ENCODE measurements around the gene PREX1. TPM values are rescaled to one million over a fixed set of nuclear protein-coding genes. Genes with fewer than 3 reads are reported as not detected.
A peak's percentile ranks its signal among the peaks of the same experiment; 100 is the strongest.

The PREX1 gene
- total RNA-seq, 1 experiment from 2014 or later = 1.2 TPM

- no peak for DNase-seq (ENCODE audit: low read depth)
Measured at GRCh38 chr20:48703511-48704219, 124.1 kb downstream of the PREX1 start.

- no peak for DNase-seq (ENCODE audit: low read depth)
Measured at GRCh38 chr20:48703107-48703506, 124.7 kb downstream of the PREX1 start.

- no peak for DNase-seq (ENCODE audit: low read depth)
Measured at GRCh38 chr20:48702455-48702913, 125.3 kb downstream of the PREX1 start.

GRCh38 chr20:48701702-48702101 is 126.1 kb downstream of the PREX1 start:
- no peak for DNase-seq (ENCODE audit: low read depth)

- DNase-seq (ENCODE audit: low read depth) = no peak
Measured at GRCh38 chr20:48698507-48699267, 129.1 kb downstream of the PREX1 start.

- DNase-seq (ENCODE audit: low read depth) = peak; percentile 81
Measured at GRCh38 chr20:48697845-48698491, 129.8 kb downstream of the PREX1 start.

- no peak for DNase-seq (ENCODE audit: low read depth)
Measured at GRCh38 chr20:48696671-48697070, 131.1 kb downstream of the PREX1 start.

GRCh38 chr20:48695738-48696137 is 132.1 kb downstream of the PREX1 start:
- DNase-seq (ENCODE audit: low read depth) = no peak

- DNase-seq (ENCODE audit: low read depth) = no peak
Measured at GRCh38 chr20:48695255-48695654, 132.5 kb downstream of the PREX1 start.

- DNase-seq (ENCODE audit: low read depth) = no peak
Measured at GRCh38 chr20:48694381-48694865, 133.4 kb downstream of the PREX1 start.

GRCh38 chr20:48691523-48691922 is 136.3 kb downstream of the PREX1 start:
- DNase-seq (ENCODE audit: low read depth) = no peak

- DNase-seq (ENCODE audit: low read depth) = no peak
Measured at GRCh38 chr20:48690888-48691287, 136.9 kb downstream of the PREX1 start.

- DNase-seq (ENCODE audit: low read depth) = no peak
Measured at GRCh38 chr20:48689874-48690571, 137.8 kb downstream of the PREX1 start.

GRCh38 chr20:48689388-48689787 is 138.4 kb downstream of the PREX1 start:
- DNase-seq (ENCODE audit: low read depth) = no peak

GRCh38 chr20:48688579-48688978 is 139.2 kb downstream of the PREX1 start:
- no peak for DNase-seq (ENCODE audit: low read depth)

GRCh38 chr20:48687117-48687800 is 140.5 kb downstream of the PREX1 start:
- no peak for DNase-seq (ENCODE audit: low read depth)

- DNase-seq (ENCODE audit: low read depth) = peak; percentile 61
Measured at GRCh38 chr20:48686238-48687116, 141.3 kb downstream of the PREX1 start.

- DNase-seq (ENCODE audit: low read depth) = no peak
Measured at GRCh38 chr20:48685300-48685699, 142.5 kb downstream of the PREX1 start.

- DNase-seq (ENCODE audit: low read depth) = peak; percentile 82
Measured at GRCh38 chr20:48684501-48685041, 143.2 kb downstream of the PREX1 start.
